Activated T-helper 1 cell treated with anti-CD3 and anti-CD28 coated beads, Interleukin-12 subunit alpha, Interleukin-12 subunit beta, Interleukin-2, Interleukin-4 antibody, amounts not matched to agents 30 ng/mL and 10 ng/mL and 1 ng/mL, durations not matched to agents 14 hours and 24 hours and 36 hours (primary cell): ENCODE data around the gene DNAJB4. TPM values are rescaled to one million over a fixed set of nuclear protein-coding genes. Genes with fewer than 3 reads are reported as not detected.
A peak's percentile ranks its signal among the peaks of the same experiment; 100 is the strongest.

Source experiments
- DNase-seq: peaks from one replicate; pipeline ENCODE4 v3.0.0; 2021; ENCODE audit warnings: low spot score
- H3K27ac Mint-ChIP-seq: one replicate; pipeline ENCODE4 v1.8.0; 2021; ENCODE audit warnings: mild to moderate bottlenecking, mixed read lengths
- H3K27me3 Mint-ChIP-seq: one replicate; pipeline ENCODE4 v1.8.0; 2022; ENCODE audit warnings: mild to moderate bottlenecking, moderate library complexity, mixed read lengths; ENCODE audit not compliant: insufficient read depth
- H3K36me3 Mint-ChIP-seq: one replicate; pipeline ENCODE4 v1.8.0; 2021; ENCODE audit warnings: low read depth, mixed read lengths
- H3K4me1 Mint-ChIP-seq: one replicate; pipeline ENCODE4 v1.8.0; 2021; ENCODE audit warnings: low read depth, mixed read lengths
- H3K4me3 Mint-ChIP-seq: one replicate; pipeline ENCODE4 v1.8.0; 2021; ENCODE audit warnings: mild to moderate bottlenecking, moderate library complexity, mixed read lengths
- H3K9me3 Mint-ChIP-seq: one replicate; pipeline ENCODE4 v1.8.0; 2021; ENCODE audit warnings: mixed read lengths
- intact Hi-C: fragments of 100-400 bp; cut with micrococcal nuclease; formaldehyde crosslinking; loops from one replicate; pipeline ENCODE4 v1.15.1; 2024
- total RNA-seq: library from RNA; stranded (reverse); gene quantifications from 2 replicates; pipeline ENCODE4 v1.2.3, GENCODE V29; 2022

The DNAJB4 gene
- total RNA-seq, 1 donor from 2014 or later, result 10.3 TPM

DNA sequence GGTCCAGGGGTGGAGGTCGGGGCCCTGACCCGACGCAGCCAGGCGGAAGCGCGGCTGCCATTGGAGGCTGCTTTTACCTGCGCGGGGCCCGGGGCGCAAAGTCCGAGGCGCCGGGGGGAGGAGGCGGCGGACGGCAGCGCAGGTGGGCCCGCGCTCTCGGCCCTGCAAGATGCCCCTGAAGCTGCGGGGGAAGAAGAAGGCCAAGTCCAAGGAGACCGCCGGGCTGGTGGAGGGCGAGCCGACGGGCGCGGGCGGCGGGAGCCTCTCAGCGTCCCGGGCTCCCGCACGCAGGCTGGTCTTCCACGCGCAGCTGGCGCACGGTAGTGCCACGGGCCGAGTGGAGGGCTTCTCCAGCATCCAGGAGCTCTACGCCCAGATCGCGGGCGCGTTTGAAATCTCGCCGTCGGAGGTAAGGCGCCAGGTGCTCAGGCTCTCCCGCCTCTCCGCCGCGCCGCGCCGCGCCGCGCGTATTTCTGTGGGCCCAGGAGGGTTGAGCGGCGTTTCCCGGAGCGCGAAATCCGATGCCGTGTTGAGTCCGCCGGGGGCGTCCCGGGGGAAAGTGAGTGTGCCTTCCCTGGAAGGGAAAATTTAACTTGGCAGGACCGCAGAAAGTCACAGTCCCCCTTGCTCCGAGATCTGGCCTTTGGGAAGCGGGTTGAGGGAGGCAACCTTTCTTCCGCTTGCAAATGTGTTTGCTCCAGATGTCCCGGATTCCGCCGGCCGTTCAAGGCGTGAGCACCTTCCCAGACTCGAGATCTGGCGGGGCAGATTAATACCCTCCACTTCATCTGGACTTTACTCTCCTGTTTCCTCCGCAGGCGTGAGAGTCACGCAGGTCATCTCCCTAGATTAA lies 41.4 kb downstream of the DNAJB4 start, which contains the start of gene GIPC2:
Gene GIPC2, plus strand, starts transcription at position 41 of the 853 bp plus-strand sequence. Its CDS starts 129 bp downstream, at position 170.
- DNase-seq, result peak; percentile 5
- Mint-ChIP-seq H3K4me1 (peaks cover 28% of the 10 kb centered on the region), H3K4me3 (peak within 1 kb of the TSS; percentile 74), H3K9me3 (no peaks in the 10 kb centered on the region), H3K27ac (no peak within 1 kb of the TSS), H3K27me3 (peaks cover 54% of the 10 kb centered on the region), H3K36me3 (no peaks in the 10 kb centered on the region)
- intact Hi-C loops, result loop anchor here (5.0 kb wide), 2 partner anchors 36 to 66 kb away; no protein-coding TSS in a partner anchor

- DNase-seq, result no peak
- peaks cover 28% of the 10 kb centered on the region for H3K4me1 Mint-ChIP-seq
- intact Hi-C loops, result loop anchor here (5.0 kb wide), 2 partner anchors 35 to 65 kb away; no protein-coding TSS in a partner anchor
- no peak overlapping the region for H3K27ac Mint-ChIP-seq
- no peak overlapping the region for H3K4me3 Mint-ChIP-seq
- no peaks in the 10 kb centered on the region for H3K9me3 Mint-ChIP-seq
- peaks cover 63% of the 10 kb centered on the region for H3K27me3 Mint-ChIP-seq
- no peaks in the 10 kb centered on the region for H3K36me3 Mint-ChIP-seq
These were observed 42.4 kb downstream of the DNAJB4 start for GRCh38 chr1:78047106-78047505.

- no peak overlapping the region for H3K4me3 Mint-ChIP-seq
- H3K27me3 Mint-ChIP-seq, result peaks cover 62% of the 10 kb centered on the region
These were observed 42.9 kb downstream of the DNAJB4 start for GRCh38 chr1:78047631-78048030.

DNA sequence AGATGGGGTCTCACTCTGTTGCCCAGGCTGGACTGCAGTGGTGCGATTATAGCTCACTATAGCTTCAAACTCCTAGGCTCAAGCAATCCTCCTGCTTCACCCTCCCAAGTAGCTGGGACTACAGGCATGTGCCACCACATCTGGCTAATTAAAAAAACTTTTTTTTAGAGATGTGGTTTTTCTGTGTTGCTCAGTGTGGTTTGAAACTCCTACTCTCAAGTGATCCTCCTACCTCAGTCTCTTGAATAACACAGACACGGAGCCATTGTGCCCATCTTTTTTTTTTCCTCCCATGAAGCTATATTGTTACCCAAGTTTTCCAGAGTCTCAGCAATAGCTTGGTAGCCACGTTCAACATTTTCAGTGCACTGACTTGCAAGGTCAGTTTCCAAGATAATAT lies 43.7 kb downstream of the DNAJB4 start:
- Mint-ChIP-seq H3K9me3 (no peaks in the 10 kb centered on the region), H3K27ac (no peak overlapping the region), H3K36me3 (no peaks in the 10 kb centered on the region), H3K27me3 (peaks cover 54% of the 10 kb centered on the region), H3K4me1 (peaks cover 28% of the 10 kb centered on the region), H3K4me3 (no peak overlapping the region)
- no peak for DNase-seq
- intact Hi-C loops, result loop anchor here (1.0 to 5.0 kb wide), 3 partner anchors 34 to 64 kb away; partner anchors contain the start of gene DNAJB4

More at GRCh38 chr1:78047631-78048030, 42.9 kb downstream of the DNAJB4 start:
- DNase-seq, result no peak
- peaks cover 28% of the 10 kb centered on the region for H3K4me1 Mint-ChIP-seq
- no peaks in the 10 kb centered on the region for H3K9me3 Mint-ChIP-seq
- H3K36me3 Mint-ChIP-seq, result no peaks in the 10 kb centered on the region
- no peak overlapping the region for H3K27ac Mint-ChIP-seq
- intact Hi-C loops, result loop anchor here (1.0 to 5.0 kb wide), 3 partner anchors 35 to 65 kb away; partner anchors contain the start of gene DNAJB4

GRCh38 chr1:78049396-78049795 lies 44.7 kb downstream of the DNAJB4 start:
- no peak for DNase-seq
- Mint-ChIP-seq H3K4me1 (peaks cover 27% of the 10 kb centered on the region), H3K27ac (no peak overlapping the region), H3K9me3 (no peaks in the 10 kb centered on the region), H3K36me3 (no peaks in the 10 kb centered on the region), H3K4me3 (no peak overlapping the region), H3K27me3 (peaks cover 52% of the 10 kb centered on the region)
- intact Hi-C loops, result loop anchor here (5.0 kb wide), 2 partner anchors 33 to 63 kb away; no protein-coding TSS in a partner anchor

GRCh38 chr1:78051005-78051404 lies 46.3 kb downstream of the DNAJB4 start:
- peaks cover 40% of the 10 kb centered on the region for H3K27me3 Mint-ChIP-seq
- no peaks in the 10 kb centered on the region for H3K9me3 Mint-ChIP-seq
- H3K4me1 Mint-ChIP-seq, result peaks cover 14% of the 10 kb centered on the region
- H3K36me3 Mint-ChIP-seq, result no peaks in the 10 kb centered on the region
- DNase-seq, result no peak
- H3K27ac Mint-ChIP-seq, result no peak overlapping the region
- intact Hi-C loops, result no loop called here
- H3K4me3 Mint-ChIP-seq, result no peak overlapping the region

GRCh38 chr1:78052685-78053405 lies 48.1 kb downstream of the DNAJB4 start:
- no peaks in the 10 kb centered on the region for H3K9me3 Mint-ChIP-seq
- no peak for DNase-seq
- intact Hi-C loops, result no loop called here
- no peak overlapping the region for H3K4me3 Mint-ChIP-seq
- H3K36me3 Mint-ChIP-seq, result no peaks in the 10 kb centered on the region
- peaks cover 6% of the 10 kb centered on the region for H3K4me1 Mint-ChIP-seq
- H3K27ac Mint-ChIP-seq, result no peak overlapping the region
- H3K27me3 Mint-ChIP-seq, result peaks cover 23% of the 10 kb centered on the region

GRCh38 chr1:78053498-78053897 lies 48.8 kb downstream of the DNAJB4 start:
- intact Hi-C loops, result no loop called here
- no peak overlapping the region for H3K27ac Mint-ChIP-seq
- H3K36me3 Mint-ChIP-seq, result no peaks in the 10 kb centered on the region
- H3K9me3 Mint-ChIP-seq, result no peaks in the 10 kb centered on the region
- peaks cover 4% of the 10 kb centered on the region for H3K4me1 Mint-ChIP-seq
- H3K27me3 Mint-ChIP-seq, result peaks cover 22% of the 10 kb centered on the region
- no peak overlapping the region for H3K4me3 Mint-ChIP-seq
- DNase-seq, result no peak

DNA sequence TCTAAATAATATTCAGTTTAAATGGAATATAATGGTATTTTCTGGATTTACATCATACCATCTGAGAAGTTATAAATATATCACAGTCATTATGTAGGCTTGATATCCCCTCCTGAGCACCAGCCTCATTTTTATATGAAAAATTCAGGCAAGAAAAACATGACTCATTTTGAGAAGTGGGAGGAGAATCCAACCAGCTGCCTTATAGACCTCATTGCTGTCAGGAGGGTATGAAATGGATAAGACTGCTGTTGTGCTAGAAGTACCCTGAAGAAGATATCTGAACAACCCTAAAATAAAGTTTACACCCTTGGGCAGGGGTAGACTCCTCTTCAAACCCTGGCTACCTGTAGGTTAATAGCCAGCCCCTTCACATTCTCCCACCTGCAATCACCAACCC lies 49.8 kb downstream of the DNAJB4 start:
- peaks cover 18% of the 10 kb centered on the region for H3K27me3 Mint-ChIP-seq
- no peaks in the 10 kb centered on the region for H3K36me3 Mint-ChIP-seq
- intact Hi-C loops, result no loop called here
- H3K27ac Mint-ChIP-seq, result no peak overlapping the region
- DNase-seq, result no peak
- no peak overlapping the region for H3K4me3 Mint-ChIP-seq
- no peaks in the 10 kb centered on the region for H3K9me3 Mint-ChIP-seq
- no peaks in the 10 kb centered on the region for H3K4me1 Mint-ChIP-seq

DNA sequence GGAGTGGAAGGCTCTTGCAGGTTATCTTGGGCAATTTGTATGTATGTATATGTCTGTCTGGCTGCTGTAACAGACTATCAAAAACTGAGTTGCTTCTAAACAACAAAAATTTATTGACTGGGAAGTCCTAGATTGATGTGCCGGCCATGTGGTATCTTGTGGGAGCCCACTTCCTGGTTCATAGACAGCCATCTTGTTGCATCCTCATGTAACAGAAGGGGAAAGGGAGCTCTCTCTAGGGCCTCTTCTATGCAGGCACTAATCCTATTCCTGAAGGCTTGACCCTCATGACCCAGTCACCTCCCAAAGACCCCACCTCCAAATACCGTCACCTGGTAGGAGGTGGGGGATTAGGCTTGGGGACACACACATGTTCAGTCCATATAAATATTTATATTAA lies 50.2 kb downstream of the DNAJB4 start:
- H3K4me3 Mint-ChIP-seq, result no peak overlapping the region
- intact Hi-C loops, result no loop called here
- H3K27ac Mint-ChIP-seq, result no peak overlapping the region
- H3K27me3 Mint-ChIP-seq, result peaks cover 16% of the 10 kb centered on the region
- H3K9me3 Mint-ChIP-seq, result no peaks in the 10 kb centered on the region
- H3K4me1 Mint-ChIP-seq, result no peaks in the 10 kb centered on the region
- no peaks in the 10 kb centered on the region for H3K36me3 Mint-ChIP-seq
- DNase-seq, result no peak

GRCh38 chr1:78055565-78056132 lies 50.9 kb downstream of the DNAJB4 start:
- intact Hi-C loops, result no loop called here
- no peaks in the 10 kb centered on the region for H3K36me3 Mint-ChIP-seq

DNA sequence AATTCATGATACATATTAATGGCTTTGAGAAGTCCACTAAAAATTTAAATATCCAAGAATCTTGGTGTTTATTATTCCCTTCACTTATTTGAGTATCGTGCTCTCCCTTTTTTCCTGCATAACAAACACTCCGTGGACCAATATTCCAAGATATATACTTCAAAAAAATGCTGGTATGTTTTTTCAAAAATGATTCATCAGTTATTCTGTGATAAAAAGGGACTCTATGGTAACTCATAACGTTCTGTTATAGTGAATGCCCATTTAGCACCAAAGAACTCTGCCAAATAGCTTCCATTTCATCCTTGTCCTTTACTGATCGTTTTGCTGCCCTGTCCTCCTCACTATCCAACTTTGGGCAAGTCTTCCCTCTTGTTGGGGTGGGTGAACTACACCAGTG lies 53.9 kb downstream of the DNAJB4 start:
- Mint-ChIP-seq H3K27me3 (peaks cover 5% of the 10 kb centered on the region), H3K27ac (no peak overlapping the region), H3K36me3 (no peaks in the 10 kb centered on the region), H3K4me1 (no peaks in the 10 kb centered on the region), H3K9me3 (no peaks in the 10 kb centered on the region), H3K4me3 (no peak overlapping the region)
- DNase-seq, result no peak
- intact Hi-C loops, result no loop called here

More at GRCh38 chr1:78055565-78056132, 50.9 kb downstream of the DNAJB4 start:
- no peak overlapping the region for H3K4me3 Mint-ChIP-seq
- peaks cover 15% of the 10 kb centered on the region for H3K27me3 Mint-ChIP-seq
- H3K9me3 Mint-ChIP-seq, result no peaks in the 10 kb centered on the region
- no peaks in the 10 kb centered on the region for H3K4me1 Mint-ChIP-seq
- DNase-seq, result no peak
- H3K27ac Mint-ChIP-seq, result no peak overlapping the region
